Adrenal gland (tissue), 5 donors: Measurements from ENCODE around the gene CEP83.

Source experiments
- CTCF ChIP-seq, 6 experiments: fragments of 450-650 bp in 4 of 6; fragments of 200-600 bp in 2 of 6; sonication (generic) in 1 of 6; IDR thresholded peaks; 1 replicate in 5 of 6; 2 replicates in 1 of 6; pipeline versions ENCODE4 v1.5.1 to v1.8.0; 2016 to 2021; ENCODE audit warnings: antibody characterized with exemption in 6 of 6, mild to moderate bottlenecking in 2 of 6, moderate library complexity in 1 of 6
- POLR2A ChIP-seq, 2 donors: fragments of 450-650 bp; IDR thresholded peaks; one replicate each; pipeline ENCODE4 v1.6.1; 2017; ENCODE audit warnings: antibody characterized with exemption in 2 of 2, mild to moderate bottlenecking in 2 of 2, moderate library complexity in 1 of 2
- donor health status: DM: no; HTN: no; CAD: no.

- TF ChIP-seq CTCF (IDR thresholded peaks at IDR 0.05) (no peak), POLR2A (IDR thresholded peaks at IDR 0.05) (no peak)
These were observed 565 bp downstream of the CEP83 start for GRCh38 chr12:94458877-94459727.
